GM19193 (cell line): Measurements from ENCODE around the gene OXGR1.

Source experiments
- POLR2A ChIP-seq: IDR thresholded peaks from 4 replicates; pipeline ENCODE4 v1.6.1; 2011; ENCODE audit not compliant: insufficient read depth, insufficient read length; ENCODE audit errors: extremely low read depth

OXGR1 gene

DNA sequence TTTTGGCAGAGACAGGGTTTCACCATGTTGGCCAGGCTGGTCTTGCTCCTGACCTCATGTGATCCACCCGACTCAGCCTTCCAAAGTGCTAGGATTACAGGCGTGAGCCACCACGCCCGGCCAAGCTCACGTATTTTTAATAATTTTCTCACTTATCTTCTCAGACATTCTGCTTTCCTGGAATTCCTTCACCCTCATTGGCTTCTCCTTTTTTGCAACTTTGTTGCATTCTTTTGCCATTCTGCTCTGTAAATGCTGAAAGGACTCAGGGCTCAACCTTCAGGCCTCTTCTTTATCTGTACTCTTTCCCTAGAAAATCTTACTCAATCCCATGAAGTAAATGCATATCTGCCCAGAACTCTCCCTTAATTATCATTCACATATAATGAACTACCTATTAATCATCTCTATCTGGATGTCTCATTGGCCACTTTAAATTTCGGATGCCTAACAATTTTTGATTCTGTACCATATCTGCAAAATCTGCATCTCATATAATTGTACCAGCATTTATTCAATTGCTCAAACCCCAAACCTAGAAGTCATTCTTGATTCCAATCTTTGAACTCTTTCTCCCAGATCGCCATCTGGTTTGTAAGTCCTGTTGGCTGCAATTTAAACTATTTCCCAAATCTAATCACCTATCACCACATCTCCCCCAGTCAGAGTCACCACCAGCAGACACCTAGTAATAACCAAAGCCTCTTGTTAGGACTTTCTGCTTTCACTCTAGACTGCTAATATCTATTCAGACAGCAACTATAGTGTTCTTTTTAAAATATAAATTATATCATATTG is 18.2 kb upstream of the OXGR1 start:
- no peak for TF ChIP-seq POLR2A

DNA sequence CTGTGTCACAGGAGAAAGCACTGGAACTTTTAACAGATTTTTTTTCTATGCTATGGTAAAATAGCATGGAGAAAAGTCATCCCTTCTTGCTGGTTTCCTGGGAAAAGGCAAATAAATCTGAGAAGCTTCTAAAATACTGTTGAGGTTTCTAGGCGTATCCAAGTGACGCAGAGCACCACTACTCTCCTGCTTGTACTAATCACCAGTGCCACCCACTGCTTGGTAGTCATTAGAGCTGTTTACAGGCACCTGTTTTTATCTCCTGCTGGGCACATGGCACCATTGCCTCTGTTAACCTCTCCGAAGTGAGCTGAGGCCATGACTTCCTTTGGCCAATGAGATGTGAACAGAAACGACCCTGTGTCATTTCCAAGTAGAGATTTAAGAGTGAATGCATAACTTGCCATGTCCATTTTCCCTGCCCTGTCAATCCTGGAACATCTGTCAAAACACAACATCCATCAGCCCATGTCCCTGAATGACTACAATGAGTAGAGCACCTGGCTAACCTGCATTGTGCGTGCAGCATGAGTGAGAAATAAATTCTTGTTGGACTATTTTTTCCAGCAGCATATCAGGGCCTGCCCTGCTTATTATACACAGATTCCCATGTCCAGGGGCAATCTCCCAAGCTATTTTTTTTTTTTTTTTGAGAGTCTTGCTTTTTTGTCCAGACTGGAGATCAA is 17.3 kb upstream of the OXGR1 start:
- no peak for TF ChIP-seq POLR2A

DNA sequence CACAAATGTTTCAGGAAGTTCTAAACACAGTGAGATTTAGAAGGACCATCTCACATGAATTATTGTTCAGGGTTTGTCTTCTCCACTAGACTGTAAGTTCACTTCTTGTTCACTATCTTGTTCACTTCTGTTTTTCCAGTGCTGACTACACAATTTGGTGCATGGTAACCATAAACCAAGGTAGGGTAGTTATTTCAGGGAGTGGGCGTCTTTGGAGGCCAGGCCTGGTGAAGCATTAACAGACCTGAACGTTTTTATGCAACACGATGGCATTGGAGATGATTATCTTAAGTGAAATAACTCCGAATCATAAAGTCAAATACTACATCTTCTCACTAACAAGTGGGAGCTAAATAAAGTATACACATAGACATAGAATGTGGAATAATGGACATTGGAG is 14.4 kb upstream of the OXGR1 start:
- no peak for TF ChIP-seq POLR2A

DNA sequence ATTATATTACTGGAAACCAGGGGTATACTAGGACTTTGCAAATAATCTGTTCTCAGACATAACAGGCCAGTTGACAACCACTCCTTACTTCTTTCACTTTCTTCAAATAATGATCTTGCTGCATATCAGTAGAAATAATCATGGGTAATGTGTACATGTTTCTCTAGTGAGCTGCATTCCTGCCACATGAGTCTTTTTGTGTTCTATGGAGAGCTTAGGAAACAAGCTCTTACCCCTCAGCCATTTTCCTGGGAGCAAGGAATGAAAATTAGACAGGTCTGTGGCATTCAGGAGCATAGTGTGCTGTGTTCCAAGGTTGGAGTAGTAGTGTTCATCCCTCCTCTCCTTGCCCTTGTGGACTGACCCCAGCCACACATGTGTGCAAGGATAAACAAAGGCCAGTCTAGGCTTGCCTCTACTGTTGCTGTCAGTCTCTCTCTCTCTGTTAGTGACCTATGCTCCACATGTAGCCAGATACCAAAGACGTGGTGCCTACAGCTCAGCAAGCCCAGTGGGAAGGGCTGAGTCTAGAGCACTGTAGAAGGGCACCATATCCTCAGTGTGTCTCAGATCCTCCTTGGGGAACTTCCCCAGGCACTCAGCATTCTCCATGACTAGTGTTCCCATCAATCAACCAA is 11.5 kb upstream of the OXGR1 start:
- no peak for TF ChIP-seq POLR2A

DNA sequence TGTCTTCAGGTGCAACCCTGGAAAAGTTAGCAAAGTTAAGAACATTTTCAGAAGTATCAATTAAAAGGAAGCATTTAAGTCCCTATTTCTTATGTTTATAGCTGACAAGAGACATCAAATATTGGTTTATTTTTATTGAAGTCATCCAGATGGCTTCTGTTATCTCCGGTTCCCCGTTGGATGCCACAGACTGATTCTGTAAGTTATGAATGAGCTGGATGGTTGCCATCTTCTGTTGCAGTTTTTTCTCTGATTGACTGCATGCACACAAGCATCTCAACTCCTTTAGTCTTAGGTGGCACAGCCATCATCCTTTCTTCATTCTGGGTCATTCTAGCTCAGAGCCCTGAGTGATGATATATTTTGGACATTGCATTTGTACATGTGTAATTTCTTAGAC is 10.6 kb upstream of the OXGR1 start:
- no peak for TF ChIP-seq POLR2A

DNA sequence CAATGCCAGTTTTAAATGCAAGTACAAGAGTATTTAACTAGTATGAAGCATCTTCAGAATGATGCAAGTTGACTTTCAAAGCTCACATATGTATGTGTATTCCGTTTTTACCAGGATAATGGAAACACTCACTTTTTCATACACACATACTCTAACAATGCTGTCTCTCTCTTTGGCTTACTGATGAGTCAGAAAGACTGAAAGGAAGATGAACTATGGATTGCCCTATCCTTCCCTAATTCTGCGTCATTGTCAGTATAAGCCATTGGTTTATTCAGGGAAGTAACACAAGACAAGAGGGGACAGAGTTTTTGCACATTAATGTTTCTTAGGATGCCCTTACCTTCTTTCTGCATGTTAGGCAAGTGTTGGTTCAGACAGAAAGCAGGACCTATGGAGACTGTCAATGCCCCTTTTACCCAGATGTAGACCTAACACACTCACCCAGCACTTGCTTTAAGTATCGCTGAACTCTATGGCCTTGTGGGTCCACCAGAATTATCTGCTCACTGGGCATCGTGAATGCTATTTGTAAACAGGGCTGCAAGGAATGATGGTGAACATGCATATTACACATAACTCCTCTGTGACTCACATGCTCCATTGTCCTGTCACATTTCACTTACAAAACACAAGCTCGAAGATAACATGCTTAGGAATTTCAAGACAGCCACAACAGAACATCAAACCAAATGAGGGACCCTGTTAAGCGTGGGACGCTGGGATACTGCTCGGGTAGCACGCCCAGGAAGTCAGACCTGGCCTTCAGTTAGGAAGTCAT is 10.0 kb upstream of the OXGR1 start:
- TF ChIP-seq POLR2A = no peak

DNA sequence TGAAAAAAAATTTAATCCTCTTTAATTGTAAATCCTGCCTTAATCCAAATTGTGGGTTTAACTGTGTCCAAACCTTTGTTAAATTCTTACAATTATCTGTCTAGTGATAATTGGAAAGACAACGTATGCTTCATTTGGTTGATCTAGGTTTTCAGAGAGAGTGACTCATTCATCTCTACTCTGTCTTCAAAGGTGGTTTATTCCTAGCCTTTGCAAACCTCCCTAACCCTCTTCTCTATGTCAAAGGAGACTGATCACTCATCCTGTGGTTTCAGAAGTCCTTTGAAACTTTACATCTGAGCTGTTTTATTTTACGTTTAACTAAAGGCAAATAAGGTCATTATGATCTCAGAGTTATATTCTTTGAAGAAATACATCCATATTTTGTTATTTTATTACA is 8.8 kb upstream of the OXGR1 start:
- TF ChIP-seq POLR2A = no peak

DNA sequence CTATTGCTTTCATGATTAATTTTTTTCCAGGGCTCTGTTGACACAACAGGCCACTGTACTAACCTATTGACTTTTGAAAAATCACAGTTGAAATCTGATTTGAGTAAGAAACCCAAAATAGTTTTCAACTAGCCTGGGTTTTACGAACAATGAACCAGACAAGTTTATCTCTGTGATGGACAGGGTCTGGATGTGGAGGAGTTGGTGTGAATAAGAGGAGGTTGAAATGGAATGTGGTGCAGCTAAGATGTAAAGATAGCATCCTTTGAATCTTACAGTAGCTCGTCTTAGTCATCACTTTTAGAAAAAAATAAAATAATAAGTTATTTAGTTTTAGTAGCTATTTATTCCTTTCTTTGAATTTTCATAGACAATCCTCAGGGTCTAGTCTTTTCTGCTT is 8.3 kb upstream of the OXGR1 start:
- TF ChIP-seq POLR2A = no peak

DNA sequence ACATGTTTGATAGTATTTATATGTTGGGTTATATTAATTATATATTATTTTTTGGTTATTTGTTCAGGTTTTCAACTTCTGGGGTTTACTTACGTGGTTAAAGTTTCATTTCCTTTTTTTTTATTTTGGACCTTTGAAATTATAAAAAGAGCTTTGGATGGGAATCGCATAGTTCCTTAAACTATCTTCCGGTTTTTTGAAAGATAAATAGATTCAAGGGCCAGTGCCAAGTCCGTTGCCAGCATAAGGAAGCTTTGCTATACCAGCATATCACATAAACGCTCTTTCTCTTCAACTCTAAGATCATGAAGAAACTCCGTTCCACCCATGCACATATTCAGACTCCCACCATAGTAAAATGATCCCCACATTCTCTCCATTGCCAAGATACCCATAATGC is 7.4 kb upstream of the OXGR1 start:
- TF ChIP-seq POLR2A = no peak

DNA sequence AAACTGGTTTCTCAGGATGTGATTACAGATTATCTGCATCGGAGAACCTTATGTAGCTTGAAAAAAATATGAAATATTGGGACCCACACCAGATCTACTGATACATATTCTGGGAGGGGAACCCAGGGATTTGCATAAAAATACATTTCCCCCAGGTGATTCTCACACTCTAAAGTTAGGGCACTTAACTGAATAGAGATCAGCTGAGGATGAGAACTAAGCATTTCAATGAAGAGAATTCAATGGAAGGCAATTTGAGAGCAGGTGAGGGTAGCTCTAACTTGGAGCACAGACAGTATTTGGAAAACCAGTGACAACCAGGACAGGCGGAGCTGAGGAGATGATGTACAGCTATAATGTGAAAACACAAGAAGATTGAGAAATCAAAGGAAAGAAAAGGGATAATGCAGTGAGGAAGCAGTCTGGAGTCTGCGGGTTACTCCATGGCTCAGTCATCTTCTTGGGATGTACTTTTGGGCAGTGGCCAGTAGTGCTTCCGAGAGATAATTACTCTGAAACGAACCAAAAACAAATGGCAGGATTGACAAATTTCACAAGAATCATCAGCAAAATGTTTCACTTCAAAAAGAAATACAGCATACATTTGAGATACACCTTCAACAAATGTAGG is 6.1 kb upstream of the OXGR1 start:
- TF ChIP-seq POLR2A = no peak

DNA sequence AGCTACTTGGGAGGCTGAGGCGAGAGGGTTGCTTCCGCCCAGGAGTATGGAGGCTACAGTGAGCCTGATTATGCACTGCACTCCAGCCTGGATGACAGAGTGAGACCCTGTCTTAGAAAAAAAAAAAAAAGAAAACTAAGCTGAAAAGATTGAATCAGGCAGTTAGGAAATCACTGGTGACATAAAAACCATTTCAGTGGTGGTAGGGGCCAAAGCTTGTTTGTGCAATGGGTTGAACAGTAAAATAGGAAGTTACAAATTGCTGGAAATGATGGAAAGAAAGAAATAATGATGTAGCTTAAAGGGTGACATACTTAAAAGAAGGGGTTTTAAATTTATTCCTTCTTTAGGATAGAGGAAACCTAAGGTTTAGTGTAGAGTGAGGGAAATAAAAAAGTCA is 4.8 kb upstream of the OXGR1 start:
- TF ChIP-seq POLR2A = no peak

DNA sequence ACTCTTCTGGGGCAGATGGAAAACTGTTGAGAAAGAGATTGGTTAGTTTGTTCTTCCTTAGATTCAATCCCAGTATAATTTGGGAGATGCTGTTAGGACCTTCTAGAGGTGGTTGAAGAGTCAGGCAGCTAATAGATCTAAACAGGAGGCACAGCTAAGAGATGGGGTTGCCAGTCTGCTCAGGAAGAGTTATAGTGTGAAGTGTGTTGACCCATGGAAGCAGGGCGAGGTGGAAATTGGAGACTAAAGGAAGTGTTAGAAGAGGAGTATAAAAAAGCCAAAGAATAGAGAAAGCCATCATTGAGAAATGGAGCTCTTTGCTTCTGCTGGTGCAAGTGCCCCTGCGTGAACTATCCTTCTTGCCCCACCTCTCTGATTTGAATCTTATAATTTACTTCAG is 3.8 kb upstream of the OXGR1 start:
- no peak for TF ChIP-seq POLR2A

DNA sequence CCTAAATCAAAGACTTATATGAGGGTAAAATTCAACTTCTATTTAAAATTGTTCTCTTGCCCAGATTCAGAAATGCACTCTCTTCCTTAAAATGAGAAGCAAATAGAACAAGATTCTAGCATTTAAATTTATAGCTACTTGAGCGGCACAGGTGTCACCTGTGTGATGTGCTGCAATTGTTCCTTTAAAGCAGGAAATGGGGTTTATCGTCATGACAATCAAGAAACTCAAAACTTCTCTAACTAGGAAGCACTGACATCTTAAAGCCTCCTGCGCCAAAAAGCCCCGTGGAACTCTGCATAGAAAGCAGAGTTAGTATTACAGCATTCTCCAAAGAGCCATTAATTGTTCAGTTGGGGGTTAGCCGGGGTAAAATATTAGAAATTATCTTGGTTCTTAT is 2.6 kb upstream of the OXGR1 start:
- no peak for TF ChIP-seq POLR2A

DNA sequence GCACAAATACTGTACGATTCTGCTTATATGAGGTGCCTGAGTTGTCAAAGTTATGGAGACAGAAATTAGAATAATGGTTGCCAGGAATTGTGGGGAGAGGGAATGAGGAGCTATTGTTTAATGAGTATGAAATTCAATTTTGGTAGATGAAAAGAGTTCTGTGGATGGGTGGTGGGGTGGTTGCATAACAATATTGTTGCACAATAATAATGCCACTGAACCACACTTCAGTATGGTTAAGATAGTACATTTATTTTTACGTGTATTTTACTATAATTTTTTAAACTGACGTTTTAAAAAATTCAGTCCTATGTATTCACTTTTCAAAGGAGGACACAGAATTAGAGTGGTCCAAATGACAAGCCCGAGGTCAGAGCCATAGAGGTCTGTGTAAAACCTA is 1.8 kb upstream of the OXGR1 start:
- TF ChIP-seq POLR2A = no peak

DNA sequence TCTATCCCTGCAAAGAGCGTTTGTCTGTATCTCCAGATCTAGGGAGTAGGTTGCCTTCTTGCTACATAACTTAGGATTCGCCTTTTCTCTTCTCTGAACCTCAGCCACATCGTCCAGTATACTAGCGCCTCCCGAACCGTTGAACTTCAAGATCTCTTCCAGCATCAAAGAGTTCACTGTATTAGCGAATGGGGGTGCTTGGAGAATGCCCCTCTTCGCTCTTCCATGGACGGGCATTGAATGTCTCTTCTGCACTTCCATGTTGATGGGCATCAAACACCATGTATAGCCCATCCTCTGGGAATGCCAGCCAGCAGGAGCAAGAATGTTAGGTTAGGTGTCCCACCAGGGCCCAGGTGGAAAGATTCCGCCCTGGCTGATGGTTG is 575 bp upstream of the OXGR1 start:
- TF ChIP-seq POLR2A = no peak

DNA sequence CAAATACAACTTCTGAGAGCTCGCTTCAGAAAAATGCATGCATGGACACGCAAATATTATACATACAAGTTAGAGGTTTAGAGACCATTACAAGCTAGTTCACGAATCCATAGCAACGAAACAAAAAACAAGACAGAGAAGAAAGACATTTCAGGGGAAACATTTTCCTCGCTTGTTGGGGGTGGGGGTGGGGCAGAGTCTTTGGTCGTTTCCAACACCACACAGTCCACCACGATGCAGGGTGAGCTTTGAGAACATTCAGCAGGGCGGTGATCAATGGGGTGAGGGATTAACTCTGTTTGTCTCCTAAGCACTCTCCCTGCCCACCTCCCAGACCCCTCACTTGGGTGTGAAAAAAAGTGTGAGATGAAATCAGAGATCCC is 651 bp downstream of the OXGR1 start:
- no peak for TF ChIP-seq POLR2A

DNA sequence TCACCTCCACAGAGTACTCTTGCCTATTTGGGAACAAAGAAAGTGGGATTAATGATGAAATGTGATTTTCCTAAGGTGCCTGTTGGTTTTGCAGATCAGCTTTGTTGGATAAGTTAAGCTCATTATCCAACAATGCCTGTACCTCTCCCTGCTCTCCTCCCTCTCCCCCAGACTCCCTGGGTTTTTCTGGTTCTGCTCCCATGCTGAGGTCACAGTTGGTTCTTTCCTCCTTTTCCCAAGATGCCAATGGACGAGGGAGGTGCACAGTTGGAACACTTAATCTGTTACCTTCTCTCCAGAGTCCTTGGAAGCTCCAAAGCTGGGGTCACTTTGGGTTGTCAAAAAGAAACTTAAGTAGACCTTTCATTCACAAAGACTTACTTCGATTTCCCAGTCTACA is 1.6 kb downstream of the OXGR1 start:
- no peak for TF ChIP-seq POLR2A
